CD14-positive monocyte (primary cell): Measurements from ENCODE around the gene ASTN1. TPM values are rescaled to one million over a fixed set of nuclear protein-coding genes. Genes with fewer than 3 reads are reported as not detected.

Experiments used
- DNase-seq, 3 donors: peaks; one replicate each; pipeline ENCODE4 v3.0.0-alpha.2; 2011 to 2022
- H2AFZ ChIP-seq: 2 replicates; pipeline ENCODE4 v1.6.0; 2012; ENCODE audit warnings: mild to moderate bottlenecking, low read depth, low read length, inconsistent platforms; ENCODE audit not compliant: insufficient read depth, poor library complexity, severe bottlenecking
- H3K27ac ChIP-seq, 2 donors: 1 replicate in 1 of 2; 2 replicates in 1 of 2; pipeline ENCODE4 v1.5.1; 2012 to 2013; ENCODE audit warnings: low read length in 2 of 2, control low read depth in 1 of 2, inconsistent platforms in 1 of 2, low read depth in 1 of 2, mild to moderate bottlenecking in 1 of 2
- H3K27me3 ChIP-seq, 2 donors: one replicate each; pipeline versions ENCODE4 v1.6.0 to v1.6.1; 2011 to 2013; ENCODE audit warnings: low read length in 2 of 2; ENCODE audit not compliant: control insufficient read depth in 2 of 2, insufficient read depth in 2 of 2
- H3K36me3 ChIP-seq, 2 donors: replicated peaks in 1 of 2; 1 replicate in 1 of 2; 2 replicates in 1 of 2; pipeline versions ENCODE4 v1.5.1 to v1.6.1; 2012 to 2013; ENCODE audit warnings: low read length in 2 of 2, control low read depth in 1 of 2, inconsistent platforms in 1 of 2, mild to moderate bottlenecking in 1 of 2; ENCODE audit not compliant: insufficient read depth in 2 of 2, control insufficient read depth in 1 of 2
- H3K4me1 ChIP-seq, 2 donors: 1 replicate in 1 of 2; 2 replicates in 1 of 2; pipeline versions ENCODE4 v1.5.1 to v1.6.1; 2012 to 2013; ENCODE audit warnings: low read length in 2 of 2, control low read depth in 1 of 2, inconsistent platforms in 1 of 2, mild to moderate bottlenecking in 1 of 2, moderate library complexity in 1 of 2; ENCODE audit not compliant: insufficient read depth in 2 of 2, control insufficient read depth in 1 of 2
- H3K4me2 ChIP-seq: replicated peaks from 2 replicates; pipeline ENCODE3; 2012; ENCODE audit warnings: low read length, moderate library complexity, mild to moderate bottlenecking; ENCODE audit not compliant: poor library complexity, severe bottlenecking; ENCODE audit errors: extremely low read depth
- H3K4me3 ChIP-seq, 3 experiments: fragments of 200-600 bp in 1 of 3; sonication (generic) in 1 of 3; replicated peaks in 1 of 3; 1 replicate in 2 of 3; 2 replicates in 1 of 3; pipeline ENCODE4 v1.5.1; 2011 to 2013; ENCODE audit warnings: low read length in 3 of 3, mild to moderate bottlenecking in 3 of 3, control low read depth in 2 of 3, low read depth in 2 of 3, inconsistent platforms in 1 of 3, moderate library complexity in 1 of 3
- H3K79me2 ChIP-seq: 2 replicates; pipeline ENCODE4 v1.6.0; 2012; ENCODE audit warnings: mild to moderate bottlenecking, control low read depth, inconsistent platforms, low read length, moderate library complexity; ENCODE audit not compliant: insufficient read depth
- H3K9ac ChIP-seq: 2 replicates; pipeline ENCODE4 v1.6.0; 2017; ENCODE audit warnings: low read length, mild to moderate bottlenecking; ENCODE audit not compliant: insufficient read depth, poor library complexity, severe bottlenecking
- H3K9me3 ChIP-seq, 2 donors: replicated peaks in 1 of 2; 1 replicate in 1 of 2; 2 replicates in 1 of 2; pipeline versions ENCODE4 v1.5.1 to v1.6.1; 2012 to 2013; ENCODE audit warnings: low read length in 2 of 2, control low read depth in 1 of 2; ENCODE audit not compliant: control insufficient read depth in 1 of 2, insufficient read depth in 1 of 2
- H4K20me1 ChIP-seq: 2 replicates; pipeline ENCODE4 v1.6.0; 2012; ENCODE audit warnings: mild to moderate bottlenecking, low read length, control low read depth, moderate library complexity; ENCODE audit not compliant: insufficient read depth
- H3K27ac Mint-ChIP-seq, 7 donors: one replicate each; pipeline ENCODE4 v1.8.0; 2020; ENCODE audit warnings: mild to moderate bottlenecking in 7 of 7, mixed read lengths in 7 of 7, moderate library complexity in 6 of 7, inconsistent platforms in 2 of 7
- H3K27me3 Mint-ChIP-seq, 3 donors: one replicate each; pipeline ENCODE4 v1.8.0; 2021 to 2022; ENCODE audit warnings: low read depth in 3 of 3, mild to moderate bottlenecking in 3 of 3, mixed read lengths in 3 of 3, moderate library complexity in 3 of 3, inconsistent platforms in 1 of 3
- H3K36me3 Mint-ChIP-seq, 2 donors: one replicate each; pipeline ENCODE4 v1.8.0; 2020; ENCODE audit warnings: mixed read lengths in 2 of 2, inconsistent platforms in 1 of 2, mild to moderate bottlenecking in 1 of 2
- H3K4me1 Mint-ChIP-seq: one replicate; pipeline ENCODE4 v1.8.0; 2020; ENCODE audit warnings: mild to moderate bottlenecking, mixed read lengths
- H3K4me3 Mint-ChIP-seq, 2 donors: one replicate each; pipeline ENCODE4 v1.8.0; 2020; ENCODE audit warnings: mild to moderate bottlenecking in 2 of 2, mixed read lengths in 2 of 2, moderate library complexity in 1 of 2
- H3K9me3 Mint-ChIP-seq, 7 donors: one replicate each; pipeline ENCODE4 v1.8.0; 2020 to 2022; ENCODE audit warnings: mixed read lengths in 7 of 7, mild to moderate bottlenecking in 6 of 7, moderate library complexity in 6 of 7, inconsistent platforms in 2 of 7
- CTCF ChIP-seq: fragments of 200-600 bp; IDR thresholded peaks from one replicate; pipeline ENCODE4 v1.8.0; 2022; ENCODE audit warnings: antibody characterized with exemption, mild to moderate bottlenecking
- WGBS: methylation state at CpG from one replicate; pipeline ENCODE4 v1.1.5; 2013; ENCODE audit warnings: missing lambda C conversion rate; ENCODE audit not compliant: insufficient coverage; 5-methylcytosine and 5-hydroxymethylcytosine counted together
- intact Hi-C, 2 donors: fragments of 100-400 bp; cut with micrococcal nuclease; formaldehyde crosslinking; loops; one replicate each; pipeline versions ENCODE4 v1.15.0 to v1.15.1; 2023
- polyA plus RNA-seq, 3 donors: library from polyadenylated mRNA; depleted of rRNA in 1 of 3; unstranded in 2 of 3; stranded (reverse) in 1 of 3; fragments of 300-500 nt in 2 of 3; fragments of >200 nt in 1 of 3; fragmentation: Illumina TruSeq in 2 of 3; gene quantifications; 1 replicate in 2 of 3; 2 replicates in 1 of 3; pipeline ENCODE4 v1.2.3, GENCODE V29; 2012 to 2021

The ASTN1 gene
- polyA plus RNA-seq, 3 donors, result not detected

- no peak overlapping the region for H2AFZ ChIP-seq
- H4K20me1 ChIP-seq, result no peaks in the 10 kb centered on the region
- peaks cover 0 to 2% (median 0%) of the 10 kb centered on the region in 3 donors for H3K27me3 Mint-ChIP-seq
- no peaks in the 10 kb centered on the region for H3K36me3 Mint-ChIP-seq
- no peaks in the 10 kb centered on the region for H3K4me1 ChIP-seq
- no peak overlapping the region for H3K9ac ChIP-seq
- no peak overlapping the region for H3K4me2 ChIP-seq
- no peak for DNase-seq
- no peaks in the 10 kb centered on the region for H3K27me3 ChIP-seq
- no peak overlapping the region for H3K4me3 ChIP-seq
- no peak for TF ChIP-seq CTCF
- H3K4me1 Mint-ChIP-seq, result no peaks in the 10 kb centered on the region
- intact Hi-C loops, result no loop called here
- H3K9me3 ChIP-seq, result no peaks in the 10 kb centered on the region
- no peak overlapping the region for H3K4me3 Mint-ChIP-seq
- no peak overlapping the region for H3K27ac Mint-ChIP-seq
- H3K27ac ChIP-seq, result no peak overlapping the region
- no peaks in the 10 kb centered on the region for H3K79me2 ChIP-seq
- H3K36me3 ChIP-seq, result no peaks in the 10 kb centered on the region
- WGBS, result no CpG with 5 or more reads among the region's 2 CpGs
- peaks cover 0 to 4% (median 0%) of the 10 kb centered on the region in 7 donors for H3K9me3 Mint-ChIP-seq
These were observed 201.3 kb downstream of the ASTN1 start for GRCh38 chr1:176963181-176963580.

DNA sequence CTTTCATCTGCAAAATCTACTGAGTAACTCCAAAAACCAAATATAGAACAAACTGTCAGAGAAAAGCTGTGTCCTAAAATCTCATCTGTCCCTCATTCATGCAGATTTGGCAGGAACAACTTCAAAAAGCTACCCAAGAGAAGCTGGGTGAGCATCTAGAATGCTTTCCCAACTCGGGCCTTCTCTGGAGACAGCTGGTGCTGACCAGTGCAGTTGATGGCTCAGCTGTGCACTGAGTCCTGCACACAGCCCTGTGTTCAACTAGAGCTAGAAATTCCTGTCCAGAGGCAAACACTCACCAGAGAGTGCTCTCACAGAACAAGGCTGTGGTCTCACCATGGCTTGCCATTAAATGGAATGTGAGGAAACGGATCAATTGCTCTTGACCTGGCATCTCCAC is 202.8 kb downstream of the ASTN1 start:
- Histone ChIP-seq H3K79me2 (no peaks in the 10 kb centered on the region), H3K27me3 (no peaks in the 10 kb centered on the region), H3K4me2 (no peak overlapping the region), H3K4me1 (no peaks in the 10 kb centered on the region), H3K36me3 (no peaks in the 10 kb centered on the region), H2AFZ (no peak overlapping the region), H3K4me3 (no peak overlapping the region), H3K9ac (no peak overlapping the region), H4K20me1 (no peaks in the 10 kb centered on the region), H3K27ac (no peak overlapping the region), H3K9me3 (no peaks in the 10 kb centered on the region)
- Mint-ChIP-seq H3K4me3 (no peak overlapping the region), H3K4me1 (no peaks in the 10 kb centered on the region), H3K36me3 (no peaks in the 10 kb centered on the region), H3K9me3 (peaks cover 0 to 4% (median 0%) of the 10 kb centered on the region in 7 donors), H3K27me3 (peaks cover 0 to 2% (median 0%) of the 10 kb centered on the region in 3 donors), H3K27ac (no peak overlapping the region)
- intact Hi-C loops, result no loop called here
- TF ChIP-seq CTCF, result no peak
- no peak for DNase-seq
- WGBS, result 82% methylated on average over 1 of the region's 2 CpGs
